Loucy (cell line): Measurements from ENCODE around the gene IFITM10.

Source experiments
- H2AFZ ChIP-seq: fragments of 200-600 bp; sonication (generic); 2 replicates; pipeline ENCODE4 v1.6.0; 2016; ENCODE audit warnings: antibody characterized with exemption, mild to moderate bottlenecking, low read length, moderate library complexity
- H3F3A ChIP-seq: fragments of 200-600 bp; 2 replicates; pipeline ENCODE4 v1.6.0; 2016; ENCODE audit warnings: antibody characterized with exemption, low read depth, mild to moderate bottlenecking
- H3K27me3 ChIP-seq: fragments of 200-600 bp; sonication (generic); 2 replicates; pipeline ENCODE4 v1.6.1; 2014; ENCODE audit warnings: low read length, mild to moderate bottlenecking; ENCODE audit not compliant: insufficient read depth, poor library complexity, severe bottlenecking
- H3K36me3 ChIP-seq: fragments of 200-600 bp; sonication (generic); 2 replicates; pipeline ENCODE4 v1.6.1; 2016; ENCODE audit warnings: low read length; ENCODE audit not compliant: insufficient read depth
- H3K4me1 ChIP-seq: fragments of 200-600 bp; sonication (generic); 2 replicates; pipeline ENCODE4 v1.5.1; 2014; ENCODE audit warnings: low read length, mild to moderate bottlenecking; ENCODE audit not compliant: insufficient read depth, poor library complexity, severe bottlenecking
- H3K4me2 ChIP-seq: fragments of 200-600 bp; sonication (generic); 2 replicates; pipeline ENCODE4 v1.6.0; 2014; ENCODE audit warnings: antibody characterized with exemption, low read length, low read depth, mild to moderate bottlenecking; ENCODE audit not compliant: poor library complexity, severe bottlenecking
- H3K4me3 ChIP-seq: fragments of 200-600 bp; sonication (generic); 2 replicates; pipeline ENCODE4 v1.5.1; 2014; ENCODE audit warnings: low read length, mild to moderate bottlenecking, mixed read lengths; ENCODE audit not compliant: poor library complexity, severe bottlenecking
- H3K79me2 ChIP-seq: fragments of 200-600 bp; sonication (generic); 2 replicates; pipeline ENCODE4 v1.6.1; 2014; ENCODE audit warnings: low read length; ENCODE audit not compliant: insufficient read depth
- H3K9ac ChIP-seq: fragments of 200-600 bp; sonication (generic); 2 replicates; pipeline ENCODE4 v1.6.0; 2014; ENCODE audit warnings: mild to moderate bottlenecking, low read depth, low read length, moderate library complexity; ENCODE audit not compliant: poor library complexity, severe bottlenecking
- H3K9me2 ChIP-seq: fragments of 200-600 bp; sonication (generic); replicated peaks from 2 replicates; pipeline ENCODE4 v1.6.1; 2016; ENCODE audit warnings: low read depth, low read length, mixed read lengths
- H3K9me3 ChIP-seq: fragments of 200-600 bp; sonication (generic); 2 replicates; pipeline ENCODE4 v1.6.1; 2014; ENCODE audit warnings: mild to moderate bottlenecking, antibody characterized with exemption, low read length, low read depth; ENCODE audit not compliant: insufficient read depth
- H4K20me1 ChIP-seq: fragments of 200-600 bp; sonication (generic); 2 replicates; pipeline ENCODE4 v1.6.0; 2014; ENCODE audit warnings: antibody characterized with exemption, low read length, mild to moderate bottlenecking; ENCODE audit not compliant: insufficient read depth, poor library complexity, severe bottlenecking
- EZH2phosphoT487 ChIP-seq: fragments of 200-600 bp; IDR thresholded peaks from 2 replicates; pipeline ENCODE4 v1.6.1; 2018; ENCODE audit warnings: antibody characterized with exemption, mild to moderate bottlenecking, moderate library complexity, borderline replicate concordance
- TF ChIP-seq, protein P1 (sequence below): fragments of 200-600 bp; sonication (generic); conservative IDR thresholded peaks from 2 replicates; pipeline ENCODE4 v1.5.1; 2014; ENCODE audit warnings: mild to moderate bottlenecking, antibody characterized with exemption, low read length

Gene IFITM10

GRCh38 chr11:1783725-1784529 lies 33.5 kb upstream of the IFITM10 start:
- no peaks in the 10 kb centered on the region for H3F3A ChIP-seq
- no peaks in the 10 kb centered on the region for H3K9me3 ChIP-seq
- H3K4me3 ChIP-seq, result no peak overlapping the region
- H3K9ac ChIP-seq, result no peak overlapping the region
- H3K79me2 ChIP-seq, result no peaks in the 10 kb centered on the region
- H4K20me1 ChIP-seq, result no peaks in the 10 kb centered on the region
- no peak overlapping the region for H3K4me2 ChIP-seq
- TF ChIP-seq, protein P1, sequence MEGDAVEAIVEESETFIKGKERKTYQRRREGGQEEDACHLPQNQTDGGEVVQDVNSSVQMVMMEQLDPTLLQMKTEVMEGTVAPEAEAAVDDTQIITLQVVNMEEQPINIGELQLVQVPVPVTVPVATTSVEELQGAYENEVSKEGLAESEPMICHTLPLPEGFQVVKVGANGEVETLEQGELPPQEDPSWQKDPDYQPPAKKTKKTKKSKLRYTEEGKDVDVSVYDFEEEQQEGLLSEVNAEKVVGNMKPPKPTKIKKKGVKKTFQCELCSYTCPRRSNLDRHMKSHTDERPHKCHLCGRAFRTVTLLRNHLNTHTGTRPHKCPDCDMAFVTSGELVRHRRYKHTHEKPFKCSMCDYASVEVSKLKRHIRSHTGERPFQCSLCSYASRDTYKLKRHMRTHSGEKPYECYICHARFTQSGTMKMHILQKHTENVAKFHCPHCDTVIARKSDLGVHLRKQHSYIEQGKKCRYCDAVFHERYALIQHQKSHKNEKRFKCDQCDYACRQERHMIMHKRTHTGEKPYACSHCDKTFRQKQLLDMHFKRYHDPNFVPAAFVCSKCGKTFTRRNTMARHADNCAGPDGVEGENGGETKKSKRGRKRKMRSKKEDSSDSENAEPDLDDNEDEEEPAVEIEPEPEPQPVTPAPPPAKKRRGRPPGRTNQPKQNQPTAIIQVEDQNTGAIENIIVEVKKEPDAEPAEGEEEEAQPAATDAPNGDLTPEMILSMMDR, result no peak
- TF ChIP-seq EZH2phosphoT487, result no peak
- H3K36me3 ChIP-seq, result no peaks in the 10 kb centered on the region
- H3K9me2 ChIP-seq, result no peaks in the 10 kb centered on the region
- H3K27me3 ChIP-seq, result no peaks in the 10 kb centered on the region
- H3K4me1 ChIP-seq, result peaks cover 21% of the 10 kb centered on the region
- no peak overlapping the region for H2AFZ ChIP-seq

DNA sequence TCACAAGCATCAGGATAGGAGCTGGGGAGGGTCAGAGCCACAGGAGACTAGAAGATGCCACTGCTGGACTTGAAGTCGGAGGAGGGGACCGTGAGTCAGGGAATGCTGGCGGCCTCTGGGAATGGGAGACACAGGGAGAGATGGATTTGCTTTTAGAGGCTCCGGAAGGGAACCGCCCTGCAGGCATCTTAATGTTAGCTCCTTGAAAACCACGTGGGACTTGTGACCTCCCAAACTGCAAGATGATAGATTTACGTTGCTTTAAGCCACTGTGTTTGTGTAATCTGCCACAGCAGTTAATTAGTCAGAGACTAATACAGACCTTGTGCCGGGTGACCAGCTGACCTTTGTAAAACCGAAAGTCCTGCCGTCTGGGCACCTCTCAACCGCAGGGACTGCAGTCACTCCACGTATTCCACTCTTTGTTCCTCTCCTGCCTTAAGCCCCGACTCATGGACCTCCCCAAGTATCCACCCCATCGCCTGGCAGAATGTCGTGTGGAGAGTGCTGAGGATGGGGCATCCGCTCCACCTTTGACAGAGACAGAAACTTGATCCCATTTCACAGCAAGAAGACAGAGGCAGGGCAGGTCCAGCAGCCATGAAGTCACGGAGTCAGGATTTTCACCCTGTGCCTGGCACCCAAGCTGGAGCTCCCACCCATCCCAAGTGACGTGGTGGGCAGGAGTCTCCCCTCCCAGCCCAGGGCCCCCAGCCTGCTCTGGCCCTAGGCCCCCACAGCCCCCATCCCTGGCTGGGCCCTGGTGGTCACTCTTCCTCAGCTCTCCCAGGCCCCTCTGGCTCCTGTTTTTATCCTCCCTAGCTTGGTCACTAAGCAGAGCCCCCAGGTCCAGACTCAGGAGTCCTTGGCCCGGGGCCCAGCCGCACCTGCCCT lies 32.7 kb upstream of the IFITM10 start:
- Histone ChIP-seq H3K79me2 (no peaks in the 10 kb centered on the region), H3F3A (no peaks in the 10 kb centered on the region), H4K20me1 (no peaks in the 10 kb centered on the region), H3K9me2 (no peaks in the 10 kb centered on the region), H3K9me3 (no peaks in the 10 kb centered on the region), H3K4me3 (no peak overlapping the region), H3K9ac (no peak overlapping the region), H3K36me3 (no peaks in the 10 kb centered on the region), H3K27me3 (no peaks in the 10 kb centered on the region), H2AFZ (no peak overlapping the region), H3K4me2 (no peak overlapping the region), H3K4me1 (peaks cover 21% of the 10 kb centered on the region)
- no peak for TF ChIP-seq EZH2phosphoT487
- TF ChIP-seq, protein P1, result no peak

- Histone ChIP-seq H3K9me3 (no peaks in the 10 kb centered on the region), H3K79me2 (no peaks in the 10 kb centered on the region), H3K9me2 (no peaks in the 10 kb centered on the region), H3K4me3 (no peak overlapping the region), H3K27me3 (no peaks in the 10 kb centered on the region), H4K20me1 (no peaks in the 10 kb centered on the region), H2AFZ (no peak overlapping the region), H3K36me3 (no peaks in the 10 kb centered on the region), H3F3A (no peaks in the 10 kb centered on the region), H3K4me2 (no peak overlapping the region), H3K9ac (peak overlapping the region; percentile 32), H3K4me1 (peaks cover 21% of the 10 kb centered on the region)
- TF ChIP-seq EZH2phosphoT487, result no peak
- TF ChIP-seq, protein P1, result no peak
Measured at GRCh38 chr11:1782031-1782590, 31.7 kb upstream of the IFITM10 start.
